MG63 (cell line): Measurements from ENCODE around the gene STARD4. TPM values are rescaled to one million over a fixed set of nuclear protein-coding genes. Genes with fewer than 3 reads are reported as not detected.

Source experiments
- DNase-seq: peaks from one replicate; pipeline ENCODE4 v3.0.0-alpha.2; 2020
- H3K27me3 ChIP-seq: fragments of 250-450 bp; sonication (Bioruptor Pico); 2 replicates; pipeline ENCODE4 v1.5.1; 2020; ENCODE audit warnings: mild to moderate bottlenecking, moderate library complexity
- H3K36me3 ChIP-seq: fragments of 250-450 bp; sonication (Bioruptor Pico); 2 replicates; pipeline ENCODE4 v1.5.1; 2020; ENCODE audit warnings: mild to moderate bottlenecking, moderate library complexity
- H3K4me3 ChIP-seq: fragments of 250-450 bp; sonication (Bioruptor Pico); 2 replicates; pipeline ENCODE4 v1.5.1; 2020; ENCODE audit warnings: mild to moderate bottlenecking, moderate library complexity
- H3K9me3 ChIP-seq: fragments of 250-450 bp; sonication (Bioruptor Pico); 2 replicates; pipeline ENCODE4 v1.5.1; 2020; ENCODE audit warnings: mild to moderate bottlenecking, moderate library complexity
- total RNA-seq: library from RNA; depleted of rRNA; stranded (reverse); fragments of >200 nt; shearing (Covaris generic); gene quantifications from 2 replicates; pipeline ENCODE4 v1.2.3, GENCODE V29; 2014; ENCODE audit warnings: low replicate concordance

The STARD4 gene
- total RNA-seq, 1 experiment from 2014 or later = 13.5 TPM

DNA sequence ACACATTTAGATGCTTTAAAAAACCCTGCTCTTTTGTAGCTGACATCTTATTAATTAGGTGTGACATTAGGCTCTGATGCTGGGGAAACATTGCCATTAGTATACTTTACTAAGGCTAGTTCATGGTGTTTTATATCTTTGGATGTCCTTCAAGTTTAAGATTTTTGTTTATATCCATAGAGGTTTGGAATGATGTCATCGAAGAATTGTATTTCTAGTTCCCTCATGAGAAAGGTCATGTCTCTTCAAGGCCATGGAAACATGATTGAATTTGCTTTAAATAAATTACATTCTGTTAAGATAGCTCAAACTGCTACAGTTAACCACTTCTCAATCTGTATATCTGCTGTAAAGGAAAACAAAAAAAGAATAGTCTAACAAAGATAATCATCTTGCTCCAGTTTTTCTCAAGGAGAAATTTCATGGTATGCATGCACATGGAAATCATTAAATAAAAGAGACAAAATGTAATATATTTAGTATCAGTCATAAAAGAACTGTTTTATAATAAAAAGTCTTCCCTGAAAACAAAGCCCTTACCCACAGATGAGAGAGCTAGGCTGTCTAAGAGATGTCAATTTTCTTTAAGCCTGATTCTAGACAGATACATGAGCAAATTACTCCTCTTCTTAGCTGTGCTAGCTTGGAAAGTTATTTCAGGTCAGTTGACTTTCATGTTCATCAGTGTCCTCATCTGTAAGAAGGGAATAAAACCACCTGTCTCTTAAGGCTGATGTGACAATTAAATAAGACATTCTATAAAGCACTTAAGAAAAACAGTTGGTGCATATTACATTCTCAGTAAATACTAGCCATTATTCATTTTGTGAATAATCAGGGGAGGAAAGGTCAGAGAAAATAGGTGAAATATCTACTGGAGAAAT is 25.0 kb upstream of the STARD4 start:
- Histone ChIP-seq H3K36me3 (no peaks in the 10 kb centered on the region), H3K4me3 (no peak overlapping the region), H3K9me3 (no peaks in the 10 kb centered on the region), H3K27me3 (no peaks in the 10 kb centered on the region)
- DNase-seq = no peak

DNA sequence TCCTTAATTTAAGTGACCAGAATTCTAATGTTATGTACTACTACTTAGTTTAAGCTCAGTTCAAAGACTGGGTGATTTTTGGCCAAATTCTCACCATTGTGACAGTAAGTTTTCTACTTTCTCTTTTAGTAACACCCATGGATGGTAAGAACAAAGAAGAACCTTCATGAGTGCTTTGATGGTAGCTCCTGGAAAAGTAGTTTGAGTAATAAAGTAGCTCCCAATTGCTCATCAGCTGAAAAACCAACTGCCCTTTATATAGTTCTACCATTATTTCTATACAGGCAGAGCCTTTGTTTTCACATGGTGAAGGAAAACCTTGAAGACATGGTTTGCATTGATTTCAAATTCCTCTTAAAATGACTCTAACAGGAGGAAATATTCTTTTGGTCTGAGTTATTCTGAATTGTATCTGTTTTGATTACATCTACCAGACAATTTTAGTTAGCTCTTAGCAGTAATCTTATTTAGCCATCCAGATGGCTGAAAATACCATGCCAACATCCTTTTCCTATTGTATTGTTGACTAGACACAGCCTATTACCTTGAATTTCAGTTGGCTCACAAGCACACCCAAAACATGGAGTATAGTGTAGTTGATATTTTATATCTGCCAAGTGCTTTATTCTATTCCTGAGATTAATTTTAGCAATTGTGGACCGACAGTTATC is 23.7 kb upstream of the STARD4 start:
- DNase-seq = no peak
- Histone ChIP-seq H3K4me3 (no peak overlapping the region), H3K9me3 (no peaks in the 10 kb centered on the region), H3K36me3 (no peaks in the 10 kb centered on the region), H3K27me3 (no peaks in the 10 kb centered on the region)

DNA sequence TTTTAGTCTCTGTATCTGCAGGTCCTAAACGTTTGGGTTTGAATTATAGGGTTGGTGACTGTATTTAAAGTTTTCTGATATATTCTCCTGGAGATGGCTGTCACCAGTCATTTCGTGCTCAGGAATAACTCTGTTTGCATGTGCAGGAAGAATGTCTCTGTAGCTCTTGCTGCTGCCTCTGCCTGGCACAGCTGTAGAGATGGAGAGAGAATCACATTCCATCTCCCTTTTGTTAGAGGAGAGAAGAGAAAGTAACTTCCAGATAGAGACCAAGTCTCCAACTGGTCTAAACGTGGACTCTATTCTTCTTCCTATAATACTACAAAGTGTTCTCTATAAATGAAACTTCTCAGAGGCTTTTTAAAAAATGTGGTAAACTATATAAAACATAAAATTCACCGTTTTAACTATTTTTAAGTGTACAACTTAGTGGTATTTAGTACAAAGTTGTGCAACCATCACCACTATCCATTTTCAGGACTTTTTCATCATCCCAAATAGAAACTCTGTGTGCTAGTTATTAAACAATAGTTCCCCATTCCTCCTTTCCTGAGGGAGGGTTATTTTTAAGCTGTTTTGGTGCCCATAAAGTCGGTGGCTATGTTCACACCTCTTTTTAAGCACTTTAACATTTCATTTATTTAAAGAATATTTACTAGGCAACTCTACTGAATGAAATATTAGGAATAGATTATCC is 20.7 kb upstream of the STARD4 start:
- H3K27me3 ChIP-seq = no peaks in the 10 kb centered on the region
- no peaks in the 10 kb centered on the region for H3K36me3 ChIP-seq
- no peak for DNase-seq
- no peaks in the 10 kb centered on the region for H3K9me3 ChIP-seq
- H3K4me3 ChIP-seq = no peak overlapping the region

DNA sequence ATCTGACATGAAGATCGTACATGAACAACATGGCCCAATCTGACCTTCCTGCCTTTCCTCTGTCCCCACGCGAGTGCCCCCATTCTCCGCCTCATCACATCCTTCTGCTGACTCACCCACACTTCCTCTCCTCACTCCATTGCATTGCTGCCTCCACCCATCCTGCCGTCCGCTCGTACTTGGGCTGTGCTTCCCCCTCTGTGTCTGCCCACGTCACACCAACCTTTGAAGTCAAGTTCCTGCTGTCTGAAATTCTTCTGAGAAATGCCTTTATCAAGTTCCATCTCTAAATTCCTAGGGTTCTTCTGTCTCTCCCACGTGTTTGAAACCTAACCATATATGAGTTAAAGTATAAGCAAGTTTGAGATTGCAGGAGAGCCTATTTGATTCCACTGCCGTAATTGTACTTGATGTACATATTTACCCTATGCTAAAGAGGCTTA is 18.0 kb upstream of the STARD4 start:
- no peaks in the 10 kb centered on the region for H3K36me3 ChIP-seq
- no peaks in the 10 kb centered on the region for H3K9me3 ChIP-seq
- H3K27me3 ChIP-seq = no peaks in the 10 kb centered on the region
- DNase-seq = no peak
- no peak overlapping the region for H3K4me3 ChIP-seq

DNA sequence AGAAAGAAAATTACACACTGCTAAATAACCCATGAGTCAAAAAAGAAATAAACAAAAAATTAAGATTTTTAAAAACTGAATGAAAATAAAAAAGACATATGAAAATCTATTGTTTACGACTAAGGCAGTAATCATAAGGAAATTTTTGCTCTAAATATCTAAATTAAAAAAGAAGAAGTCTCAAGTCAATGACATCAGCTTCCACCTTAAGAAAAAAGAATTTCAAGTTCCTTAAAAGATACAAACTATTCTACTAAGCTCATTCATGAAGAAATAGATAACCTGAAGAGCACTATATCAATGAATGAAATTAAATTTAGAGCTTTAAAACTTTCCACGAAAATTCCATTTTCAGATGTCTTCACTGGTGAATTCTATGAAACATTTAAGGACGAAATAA is 15.7 kb upstream of the STARD4 start:
- no peak for DNase-seq
- Histone ChIP-seq H3K9me3 (no peaks in the 10 kb centered on the region), H3K36me3 (no peaks in the 10 kb centered on the region), H3K27me3 (no peaks in the 10 kb centered on the region), H3K4me3 (no peak overlapping the region)

DNA sequence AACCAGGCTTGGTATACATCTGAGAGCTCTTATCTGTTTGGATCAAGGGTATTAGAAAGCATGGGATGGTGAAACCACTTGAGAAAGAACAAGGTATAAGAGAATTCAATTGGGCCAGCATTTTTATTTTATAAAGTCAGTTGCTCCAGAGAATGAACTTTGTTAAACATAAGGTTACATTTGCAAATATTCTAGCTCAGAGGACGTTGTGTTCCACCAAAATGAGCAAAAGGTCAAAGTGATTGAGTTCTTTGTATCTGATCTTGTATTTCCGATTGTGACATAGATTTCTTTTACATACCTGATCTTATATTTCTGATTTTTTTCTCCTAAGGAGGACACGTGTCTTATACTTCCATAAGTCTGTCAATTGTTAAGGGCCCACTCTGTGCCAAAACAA is 8.6 kb upstream of the STARD4 start:
- no peaks in the 10 kb centered on the region for H3K27me3 ChIP-seq
- H3K9me3 ChIP-seq = no peaks in the 10 kb centered on the region
- no peaks in the 10 kb centered on the region for H3K36me3 ChIP-seq
- DNase-seq = no peak
- H3K4me3 ChIP-seq = no peak overlapping the region

DNA sequence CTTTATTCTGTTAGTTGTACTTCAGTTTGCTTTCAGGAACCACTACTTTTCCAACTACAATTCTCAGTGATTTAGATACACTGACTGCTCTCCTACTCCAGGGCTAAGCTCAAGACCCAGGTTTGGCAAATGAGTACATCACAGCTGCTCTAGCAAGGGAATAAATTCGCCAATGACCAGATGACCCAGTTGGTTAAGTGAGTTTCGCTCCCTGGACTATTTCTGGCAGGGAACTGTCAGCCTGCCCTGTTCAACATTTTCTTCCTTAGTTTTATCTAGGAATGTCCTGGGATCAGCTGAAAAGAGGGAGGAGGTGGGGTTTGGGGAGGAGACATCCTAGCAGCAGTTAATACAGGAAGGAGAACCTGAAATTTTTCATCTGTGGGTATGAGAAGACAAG is 6.4 kb upstream of the STARD4 start:
- Histone ChIP-seq H3K27me3 (no peaks in the 10 kb centered on the region), H3K36me3 (no peaks in the 10 kb centered on the region), H3K4me3 (no peak overlapping the region), H3K9me3 (no peaks in the 10 kb centered on the region)
- no peak for DNase-seq

DNA sequence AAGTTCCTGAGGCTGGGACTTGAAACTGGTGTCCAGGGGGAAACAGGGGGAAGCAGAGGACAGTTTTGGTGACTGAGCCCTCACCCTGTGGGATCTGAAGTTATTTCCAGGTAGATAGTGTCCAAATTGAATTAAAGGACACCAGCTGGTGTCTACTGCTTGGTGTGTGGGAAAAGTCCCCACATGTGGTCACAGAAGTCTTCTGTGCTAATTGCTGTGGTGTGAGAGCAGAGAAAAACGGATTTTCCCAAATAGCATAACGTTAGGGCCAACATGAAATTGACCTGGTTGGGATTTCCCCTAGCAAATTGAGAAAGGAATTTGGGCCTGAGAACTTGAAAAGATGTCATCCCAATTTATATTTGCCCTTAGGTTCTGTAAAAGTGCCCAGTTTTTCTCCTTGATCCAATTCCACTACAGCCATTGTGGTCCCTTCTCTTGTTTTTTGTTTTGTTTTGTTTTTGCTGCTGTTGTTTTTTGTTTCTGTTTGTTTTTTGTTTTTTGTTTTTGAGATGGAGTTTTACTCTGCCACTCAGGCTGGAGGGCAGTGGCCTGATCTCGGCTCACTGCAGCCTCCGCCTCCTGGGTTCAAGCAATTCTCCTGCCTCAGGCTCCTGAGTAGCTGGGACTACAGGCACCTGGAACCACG is 5.6 kb upstream of the STARD4 start:
- H3K4me3 ChIP-seq = no peak overlapping the region
- H3K36me3 ChIP-seq = no peaks in the 10 kb centered on the region
- no peak for DNase-seq
- H3K9me3 ChIP-seq = no peaks in the 10 kb centered on the region
- no peaks in the 10 kb centered on the region for H3K27me3 ChIP-seq

DNA sequence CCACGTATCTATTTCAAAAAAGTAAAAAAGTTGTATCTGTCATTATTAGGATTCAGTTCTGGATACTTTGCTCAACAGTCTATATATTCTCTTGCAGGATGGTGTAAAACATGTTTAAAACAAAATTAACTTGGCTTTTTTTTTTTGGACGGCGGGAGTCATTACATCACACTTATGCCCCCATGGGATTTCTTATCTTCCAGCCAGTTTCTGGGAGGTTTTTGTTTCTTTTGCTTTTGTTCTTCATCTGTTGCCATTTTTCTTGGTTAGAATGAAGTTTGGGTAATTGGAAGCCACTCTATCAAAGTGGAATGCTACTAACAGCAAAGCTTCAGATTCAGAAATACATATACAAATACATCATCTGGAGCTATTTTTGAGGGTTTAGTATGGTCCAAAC is 1.8 kb upstream of the STARD4 start:
- H3K27me3 ChIP-seq = no peaks in the 10 kb centered on the region; the same call in 1 of the 2 replicates
- H3K4me3 ChIP-seq = no peak overlapping the region
- H3K36me3 ChIP-seq = no peaks in the 10 kb centered on the region
- no peaks in the 10 kb centered on the region for H3K9me3 ChIP-seq
- DNase-seq = no peak

DNA sequence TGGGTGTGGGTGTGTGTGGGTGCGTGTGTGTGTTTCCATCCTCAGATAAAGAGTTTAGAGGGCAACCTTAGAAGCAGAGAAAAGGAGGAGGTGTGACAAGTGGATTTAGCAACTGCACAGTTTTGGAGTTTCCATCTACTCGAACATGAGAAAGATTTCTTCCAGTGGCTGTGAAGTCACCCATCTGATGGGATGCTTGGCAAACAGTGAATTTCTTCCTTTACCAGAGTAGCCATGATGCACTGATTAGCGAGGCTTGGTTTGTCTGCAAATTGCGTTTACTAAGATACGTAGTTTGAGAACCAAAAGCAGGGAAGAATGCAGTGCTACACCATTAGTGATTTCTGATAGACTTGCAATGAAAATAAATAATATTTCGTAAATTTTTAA is 791 bp upstream of the STARD4 start:
- H3K9me3 ChIP-seq = no peaks in the 10 kb centered on the region
- DNase-seq = no peak
- H3K4me3 ChIP-seq = peak overlapping the region; percentile 70
- H3K36me3 ChIP-seq = no peaks in the 10 kb centered on the region
- no peaks in the 10 kb centered on the region; the same call in 1 of the 2 replicates for H3K27me3 ChIP-seq

DNA sequence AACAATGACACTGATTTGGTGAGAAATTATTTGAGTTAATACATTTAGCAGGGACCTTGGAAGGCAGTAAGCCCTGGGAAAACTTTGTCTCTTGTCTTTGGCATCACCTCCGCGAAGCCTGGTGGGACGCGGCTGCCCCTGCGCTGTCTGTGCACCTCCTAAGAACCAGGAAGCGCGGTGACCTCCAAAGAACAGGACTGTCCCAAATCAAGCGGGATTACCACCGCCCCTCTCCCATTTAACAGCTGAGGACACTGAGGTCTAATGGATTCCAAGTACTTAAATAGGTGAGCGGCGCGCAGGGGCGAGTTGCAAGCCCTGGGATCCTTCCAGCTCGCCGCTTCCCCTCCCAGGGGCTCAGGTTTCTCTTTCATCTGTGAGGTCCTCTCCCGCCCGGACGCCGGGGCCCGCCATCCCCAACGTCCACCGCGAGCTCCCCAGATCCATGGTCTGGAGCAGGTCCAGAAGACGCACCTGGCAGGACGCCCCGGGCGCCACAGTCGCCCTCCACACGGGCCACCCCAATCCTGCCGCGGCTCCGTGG is 432 bp downstream of the STARD4 start:
- no peaks in the 10 kb centered on the region for H3K9me3 ChIP-seq
- no peak for DNase-seq
- peak overlapping the region; percentile 70 for H3K4me3 ChIP-seq
- H3K36me3 ChIP-seq = no peaks in the 10 kb centered on the region
- no peaks in the 10 kb centered on the region; the same call in 1 of the 2 replicates for H3K27me3 ChIP-seq

DNA sequence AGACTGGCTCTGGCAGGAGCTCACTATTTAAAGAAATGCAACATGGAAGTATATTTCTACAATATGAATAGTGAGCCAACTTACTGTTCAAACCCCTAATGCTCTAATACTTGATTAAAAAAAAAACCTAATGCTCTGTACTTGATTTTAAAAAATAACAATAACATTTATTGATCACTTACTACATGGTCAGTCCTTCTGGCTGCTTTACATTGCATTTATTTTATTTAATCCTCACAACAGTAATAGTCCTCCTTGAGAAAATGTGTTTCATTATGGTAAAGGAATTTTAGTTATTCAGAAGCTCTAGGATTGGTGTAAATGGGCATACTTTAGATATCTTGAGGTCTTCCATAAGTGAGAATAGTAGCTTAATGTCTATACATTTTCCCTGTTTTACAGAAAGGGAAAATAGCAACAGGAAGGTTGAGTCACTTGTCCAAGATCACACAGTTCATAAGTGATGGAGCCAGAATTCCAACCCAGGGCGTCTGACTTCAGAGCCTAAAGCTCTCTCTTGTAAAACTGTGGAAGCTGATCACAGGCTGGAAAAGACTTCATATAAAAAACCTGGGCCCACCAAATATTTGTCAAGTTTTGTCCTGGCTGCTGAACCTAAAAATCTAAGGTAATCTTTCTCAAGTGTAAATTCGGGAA is 1.0 kb downstream of the STARD4 start:
- H3K9me3 ChIP-seq = no peaks in the 10 kb centered on the region
- H3K4me3 ChIP-seq = peak overlapping the region; percentile 70; the same call in 1 of the 2 replicates
- H3K27me3 ChIP-seq = no peaks in the 10 kb centered on the region; the same call in 1 of the 2 replicates
- H3K36me3 ChIP-seq = no peaks in the 10 kb centered on the region
- no peak for DNase-seq

DNA sequence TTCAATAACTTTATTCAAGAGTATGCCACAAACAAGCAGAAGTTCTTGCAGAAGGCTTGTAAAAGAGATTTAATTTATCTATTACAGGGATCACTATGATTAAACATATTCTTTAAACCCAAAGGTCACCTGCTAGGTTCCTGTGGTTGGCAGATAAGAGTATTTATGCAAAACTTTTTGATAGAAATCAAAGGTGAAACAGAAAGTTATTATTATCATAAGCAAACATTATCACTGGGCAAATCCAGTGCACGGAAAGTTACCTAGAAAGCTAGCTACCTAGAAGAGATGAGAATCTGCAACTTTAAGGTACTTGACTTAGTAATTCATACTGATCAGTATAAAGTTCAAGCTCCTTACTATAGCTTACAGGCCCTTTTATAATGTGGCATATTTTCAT is 3.2 kb downstream of the STARD4 start:
- Histone ChIP-seq H3K4me3 (no peak overlapping the region), H3K36me3 (no peaks in the 10 kb centered on the region), H3K27me3 (no peaks in the 10 kb centered on the region; the same call in 1 of the 2 replicates), H3K9me3 (no peaks in the 10 kb centered on the region)
- DNase-seq = no peak

DNA sequence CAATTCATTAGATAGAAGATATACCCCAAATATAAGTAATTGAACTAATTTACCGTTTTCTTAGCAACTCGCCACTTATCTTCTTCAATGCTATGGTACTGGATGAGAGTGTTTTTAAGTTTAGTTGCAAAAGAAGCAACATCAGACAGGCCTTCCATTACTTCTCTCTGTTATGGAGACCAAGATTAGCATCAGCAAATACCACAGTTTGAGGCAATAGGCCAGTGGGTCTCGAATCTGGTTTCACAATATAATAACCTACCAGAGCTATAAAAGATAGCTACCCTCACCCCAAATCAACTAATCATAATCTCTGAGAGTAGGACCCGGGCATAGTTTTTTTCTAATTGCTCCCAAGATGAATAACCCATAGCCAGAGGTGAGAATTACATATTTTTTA is 5.1 kb downstream of the STARD4 start:
- no peaks in the 10 kb centered on the region; the same call in 1 of the 2 replicates for H3K27me3 ChIP-seq
- no peak overlapping the region for H3K4me3 ChIP-seq
- no peaks in the 10 kb centered on the region for H3K9me3 ChIP-seq
- no peaks in the 10 kb centered on the region for H3K36me3 ChIP-seq
- no peak for DNase-seq

DNA sequence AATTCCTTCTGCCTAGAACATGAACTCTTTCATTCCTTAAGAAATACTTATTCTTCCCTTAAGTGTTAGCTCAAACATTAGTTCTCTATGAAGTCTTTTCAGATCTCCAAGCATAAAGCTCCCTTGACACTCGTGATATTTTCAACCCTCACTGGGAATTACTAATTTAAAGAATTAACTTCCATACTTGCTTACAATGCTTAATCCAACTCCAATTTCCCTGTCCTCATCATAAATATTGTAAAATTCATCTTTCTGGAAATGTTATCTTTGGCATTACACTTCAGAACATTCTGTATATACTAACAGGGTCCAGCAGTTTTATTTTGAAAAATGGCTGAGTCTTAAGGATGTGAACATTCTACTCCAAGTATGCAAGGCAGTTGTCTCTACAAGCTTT is 7.2 kb downstream of the STARD4 start:
- DNase-seq = no peak
- no peaks in the 10 kb centered on the region for H3K9me3 ChIP-seq
- H3K27me3 ChIP-seq = no peaks in the 10 kb centered on the region
- H3K4me3 ChIP-seq = no peak overlapping the region
- H3K36me3 ChIP-seq = no peaks in the 10 kb centered on the region

DNA sequence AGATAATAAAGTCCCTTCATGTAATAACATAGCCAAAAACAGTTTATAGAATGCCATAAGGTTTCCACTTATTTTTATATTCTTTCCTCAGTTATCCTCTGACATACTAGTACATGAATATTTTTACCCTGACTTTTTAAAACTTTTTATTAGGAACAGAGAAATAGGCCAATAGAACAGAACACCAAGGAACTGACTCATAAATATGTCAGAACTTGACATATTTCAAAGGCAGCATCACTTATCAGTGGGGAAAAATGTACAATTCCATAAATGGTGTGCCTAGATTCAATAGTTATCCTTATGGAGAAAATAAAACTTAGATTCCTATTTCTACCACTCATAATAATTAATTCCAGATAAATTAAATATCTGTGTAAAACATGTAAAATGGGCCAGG is 9.4 kb downstream of the STARD4 start:
- DNase-seq = no peak
- Histone ChIP-seq H3K4me3 (no peak overlapping the region), H3K36me3 (no peaks in the 10 kb centered on the region), H3K27me3 (no peaks in the 10 kb centered on the region), H3K9me3 (no peaks in the 10 kb centered on the region)
